WTC11 (cell line): ENCODE data around the gene RNF215. TPM values are rescaled to one million over a fixed set of nuclear protein-coding genes. Genes with fewer than 3 reads are reported as not detected.

Experiments used
- ATAC-seq: fragments of 200-7000 bp; cut with Tn5 transposase; 2 replicates; pipeline ENCODE4 v1.10.0; 2021; ENCODE audit warnings: mild to moderate bottlenecking, moderate library complexity
- CTCF ChIA-PET: fragments of 300-600 bp; sonication (Branson Sonifier 250); formaldehyde crosslinking; loops from one replicate; lab custom pipeline; 2021; ENCODE audit warnings: antibody characterized with exemption; lab: Charles Lee
- POLR2A ChIA-PET: fragments of 350-600 bp; sonication (Branson Sonifier 250); formaldehyde crosslinking; loops from one replicate; lab custom pipeline; 2021; ENCODE audit warnings: antibody characterized with exemption; lab: Charles Lee
- DNase-seq: peaks from one replicate; pipeline ENCODE4 v3.0.0; 2021; ENCODE audit warnings: low spot score
- H3K27ac Mint-ChIP-seq: 2 replicates; pipeline ENCODE4 v1.8.0; 2021; ENCODE audit warnings: mixed read lengths
- H3K27me3 Mint-ChIP-seq: 2 replicates; pipeline ENCODE4 v1.8.0; 2021; ENCODE audit warnings: low read depth, mild to moderate bottlenecking, moderate library complexity, mixed read lengths
- H3K36me3 Mint-ChIP-seq: 2 replicates; pipeline ENCODE4 v1.8.0; 2021; ENCODE audit warnings: mixed read lengths
- H3K4me1 Mint-ChIP-seq: 2 replicates; pipeline ENCODE4 v1.8.0; 2022; ENCODE audit warnings: mixed read lengths
- H3K4me3 Mint-ChIP-seq: 2 replicates; pipeline ENCODE4 v1.8.0; 2021; ENCODE audit warnings: mild to moderate bottlenecking, moderate library complexity, mixed read lengths
- H3K9me3 Mint-ChIP-seq: 2 replicates; pipeline ENCODE4 v1.8.0; 2021; ENCODE audit warnings: mixed read lengths
- ATF2 ChIP-seq: sonication (generic); formaldehyde crosslinking; IDR thresholded peaks from 2 replicates; pipeline ENCODE4 v1.8.1; 2022; ENCODE audit warnings: low read depth, missing genetic modification reagents, borderline replicate concordance
- ATF3 ChIP-seq: sonication (generic); formaldehyde crosslinking; conservative IDR thresholded peaks from 2 replicates; pipeline ENCODE4 v1.8.1; 2022; ENCODE audit warnings: mild to moderate bottlenecking, missing genetic modification reagents
- CBFB ChIP-seq: sonication (generic); formaldehyde crosslinking; IDR thresholded peaks from 2 replicates; pipeline ENCODE4 v1.8.1; 2022; ENCODE audit warnings: mild to moderate bottlenecking, low read depth, missing genetic modification reagents
- CTCF ChIP-seq: fragments of 200-600 bp; IDR thresholded peaks from 2 replicates; pipeline ENCODE4 v1.8.0; 2022; ENCODE audit warnings: antibody characterized with exemption
- E2F5 ChIP-seq: sonication (generic); formaldehyde crosslinking; IDR thresholded peaks from 2 replicates; pipeline ENCODE4 v1.8.1; 2022; ENCODE audit warnings: mild to moderate bottlenecking, moderate library complexity, missing genetic modification reagents
- EMX1 ChIP-seq: fragments of 250-450 bp; sonication (Bioruptor Pico); IDR thresholded peaks from 2 replicates; pipeline ENCODE4 v1.8.0; 2021; ENCODE audit warnings: mild to moderate bottlenecking
- ERG ChIP-seq: fragments of 250-450 bp; sonication (Bioruptor Pico); IDR thresholded peaks from 2 replicates; pipeline ENCODE4 v1.8.0; 2021; ENCODE audit warnings: mild to moderate bottlenecking
- FOXP1 ChIP-seq: sonication (generic); formaldehyde crosslinking; IDR thresholded peaks from 2 replicates; pipeline ENCODE4 v1.8.0; 2022; ENCODE audit warnings: missing genetic modification reagents, mild to moderate bottlenecking, moderate library complexity, borderline replicate concordance
- FOXP4 ChIP-seq: sonication (generic); formaldehyde crosslinking; IDR thresholded peaks from 2 replicates; pipeline ENCODE4 v1.8.0; 2022; ENCODE audit warnings: mild to moderate bottlenecking, missing genetic modification reagents
- HMGXB4 ChIP-seq: sonication (generic); formaldehyde crosslinking; IDR thresholded peaks from 2 replicates; pipeline ENCODE4 v1.8.1; 2023; ENCODE audit warnings: mild to moderate bottlenecking, moderate library complexity, missing genetic modification reagents
- IRF2 ChIP-seq: sonication (generic); formaldehyde crosslinking; IDR thresholded peaks from 2 replicates; pipeline ENCODE4 v1.8.0; 2022; ENCODE audit warnings: low read depth, missing genetic modification reagents, borderline replicate concordance
- KAT7 ChIP-seq: sonication (generic); formaldehyde crosslinking; IDR thresholded peaks from 2 replicates; pipeline ENCODE4 v1.8.1; 2023; ENCODE audit warnings: missing genetic modification reagents, mild to moderate bottlenecking, borderline replicate concordance
- MXD4 ChIP-seq: fragments of 250-450 bp; sonication (Bioruptor Pico); IDR thresholded peaks from 2 replicates; pipeline ENCODE4 v1.8.0; 2021; ENCODE audit warnings: mild to moderate bottlenecking, moderate library complexity, borderline replicate concordance
- SMAD3 ChIP-seq: sonication (generic); formaldehyde crosslinking; IDR thresholded peaks from 2 replicates; pipeline ENCODE4 v1.8.0; 2022; ENCODE audit warnings: missing genetic modification reagents, mild to moderate bottlenecking, borderline replicate concordance
- TEAD4 ChIP-seq: sonication (generic); formaldehyde crosslinking; IDR thresholded peaks from 2 replicates; pipeline ENCODE4 v1.8.0; 2022; ENCODE audit warnings: mild to moderate bottlenecking, missing genetic modification reagents
- USF2 ChIP-seq: sonication (generic); formaldehyde crosslinking; IDR thresholded peaks from 2 replicates; pipeline ENCODE4 v1.8.1; 2023; ENCODE audit warnings: mild to moderate bottlenecking, missing genetic modification reagents, moderate library complexity
- ZBTB21 ChIP-seq: sonication (generic); formaldehyde crosslinking; IDR thresholded peaks from 2 replicates; pipeline ENCODE4 v1.8.1; 2023; ENCODE audit warnings: mild to moderate bottlenecking, missing genetic modification reagents, borderline replicate concordance
- ZNF317 ChIP-seq: sonication (generic); formaldehyde crosslinking; IDR thresholded peaks from 2 replicates; pipeline ENCODE4 v1.8.1; 2023; ENCODE audit warnings: low read depth, mild to moderate bottlenecking, moderate library complexity, missing genetic modification reagents, borderline replicate concordance
- total RNA-seq: library from RNA; stranded (reverse); gene quantifications from 3 replicates; pipeline ENCODE4 v1.2.3, GENCODE V29; 2021

Gene RNF215
- total RNA-seq, 1 experiment from 2014 or later = 25.4 TPM

- DNase-seq (peak; percentile 76), ATAC-seq (peak; percentile 84)
- H3K9me3 Mint-ChIP-seq = no peaks in the 10 kb centered on the region
- H3K27ac Mint-ChIP-seq = no peak within 1 kb of the TSS
- peaks cover 37% of the 10 kb centered on the region for H3K4me1 Mint-ChIP-seq
- ChIA-PET CTCF (interaction anchor here (0.8 to 4.1 kb wide), 7 partner anchors 9 to 109 kb away, joined by 3 to 56 read pairs (median 16); partner anchors contain the start of genes CASTOR1, CCDC157, MTFP1 and RNF215), POLR2A (interaction anchor here (0.6 to 3.2 kb wide), 7 partner anchors 27 to 1030 kb away, joined by 3 to 35 read pairs (median 4); partner anchors contain the start of genes CCDC157, MTFP1 and SF3A1)
- peak within 1 kb of the TSS; percentile 85 for H3K4me3 Mint-ChIP-seq
- peaks cover 64% of the 10 kb centered on the region for H3K27me3 Mint-ChIP-seq
- TF ChIP-seq FOXP4 (CRISPR knock-in tag) = peak; percentile 80
- peak; percentile 35; the same call in 1 of the 2 replicates for TF ChIP-seq FOXP1
- 0 out of 2 replicates have a peak, but pooled peaks have one; percentile 49 for TF ChIP-seq CBFB
- peak; percentile 31; the same call in 1 of the 2 replicates for TF ChIP-seq SMAD3 (CRISPR knock-in tag)
- TF ChIP-seq ZBTB21 (CRISPR knock-in tag) = peak; percentile 43; the same call in 1 of the 2 replicates
- no peak for TF ChIP-seq ATF3
- H3K36me3 Mint-ChIP-seq = no peaks in the 10 kb centered on the region
Observed at GRCh38 chr22:30396871-30397655, 9.9 kb upstream of the RNF215 start, which contains the start of gene SEC14L2. Gene SEC14L2 (plus strand): TSS chr22:30397018. CDS start chr22:30397117, 99 bp downstream.

- CTCF ChIA-PET = interaction anchor here (2.1 to 7.7 kb wide), 2 partner anchors 30 to 37 kb away, joined by 10 to 149 read pairs; partner anchors contain the start of gene MTFP1
- Mint-ChIP-seq H3K36me3 (peaks cover 5% of the 10 kb centered on the region), H3K27ac (no peak overlapping the region), H3K4me3 (no peak overlapping the region), H3K9me3 (peaks cover 14% of the 10 kb centered on the region), H3K4me1 (peaks cover 38% of the 10 kb centered on the region), H3K27me3 (peaks cover 57% of the 10 kb centered on the region)
- DNase-seq (no peak), ATAC-seq (no peak)
- POLR2A ChIA-PET = interaction anchor here (1.0 kb wide), 1 partner anchor 30 kb away, joined by 4 read pairs; no protein-coding TSS in a partner anchor
- TF ChIP-seq MXD4 = no peak
- no peak for TF ChIP-seq KAT7 (CRISPR knock-in tag)
- TF ChIP-seq USF2 (CRISPR knock-in tag) = no peak
- no peak for TF ChIP-seq HMGXB4 (CRISPR knock-in tag)
- TF ChIP-seq ERG (CRISPR knock-in tag) = no peak
- no peak for TF ChIP-seq E2F5 (CRISPR knock-in tag)
- no peak for TF ChIP-seq ATF2 (CRISPR knock-in tag)
- no peak for TF ChIP-seq ZNF317 (CRISPR knock-in tag)
- TF ChIP-seq EMX1 (CRISPR knock-in tag) = no peak
- TF ChIP-seq FOXP4 (CRISPR knock-in tag) = no peak
- TF ChIP-seq IRF2 = no peak
- TF ChIP-seq CTCF = no peak
- TF ChIP-seq TEAD4 (CRISPR knock-in tag) = no peak
Observed at GRCh38 chr22:30393885-30394284, 6.7 kb upstream of the RNF215 start.
